Neural progenitor cell (in vitro differentiated cells): ENCODE measurements around the gene PRB2. TPM values are rescaled to one million over a fixed set of nuclear protein-coding genes. Genes with fewer than 3 reads are reported as not detected.
"Not testable (repeated sequence)": the region's sequence is repeated elsewhere in the genome, so short reads cannot be mapped to it uniquely, and the experiment has no call there.

ENCODE experiments used
- DNase-seq: peaks from one replicate; pipeline ENCODE4 v3.0.0-alpha.2; 2016; ENCODE audit warnings: low spot score
- H2AFZ ChIP-seq: fragments of 200-600 bp; sonication (generic); replicated peaks from 2 replicates; pipeline ENCODE4 v1.6.1; 2016; ENCODE audit warnings: antibody characterized with exemption
- H3F3A ChIP-seq: fragments of 200-600 bp; sonication (generic); 2 replicates; pipeline ENCODE4 v1.6.1; 2016; ENCODE audit warnings: antibody characterized with exemption, low read depth
- H3K27ac ChIP-seq: fragments of 200-600 bp; sonication (generic); 2 replicates; pipeline ENCODE4 v1.5.1; 2016; ENCODE audit warnings: mild to moderate bottlenecking
- H3K27me3 ChIP-seq: fragments of 200-600 bp; sonication (generic); 2 replicates; pipeline ENCODE4 v1.6.1; 2016; ENCODE audit warnings: mild to moderate bottlenecking, moderate library complexity
- H3K36me3 ChIP-seq: fragments of 200-600 bp; sonication (generic); 2 replicates; pipeline ENCODE4 v1.5.1; 2016
- H3K4me1 ChIP-seq: fragments of 200-600 bp; sonication (generic); 2 replicates; pipeline ENCODE4 v1.6.1; 2016; ENCODE audit warnings: mixed run types
- H3K4me2 ChIP-seq: fragments of 200-600 bp; sonication (generic); 2 replicates; pipeline ENCODE4 v1.6.1; 2016
- H3K4me3 ChIP-seq: fragments of 200-600 bp; sonication (generic); 2 replicates; pipeline ENCODE4 v1.5.1; 2016
- H3K79me2 ChIP-seq: fragments of 200-600 bp; sonication (generic); 2 replicates; pipeline ENCODE4 v1.6.1; 2016; ENCODE audit warnings: low read depth
- H3K9ac ChIP-seq: fragments of 200-600 bp; sonication (generic); 2 replicates; pipeline ENCODE4 v1.6.1; 2016
- H3K9me3 ChIP-seq: fragments of 200-600 bp; sonication (generic); 2 replicates; pipeline ENCODE4 v1.5.1; 2016; ENCODE audit warnings: low read depth
- H4K20me1 ChIP-seq: fragments of 200-600 bp; sonication (generic); 2 replicates; pipeline ENCODE4 v1.6.1; 2016; ENCODE audit warnings: low read depth
- H3K27ac Mint-ChIP-seq: 3 replicates; pipeline ENCODE4 v1.8.0; 2021; ENCODE audit warnings: mixed read lengths
- H3K27me3 Mint-ChIP-seq: 2 replicates; pipeline ENCODE4 v1.8.0; 2022; ENCODE audit warnings: low read depth, mild to moderate bottlenecking, inconsistent platforms, moderate library complexity, mixed read lengths; ENCODE audit not compliant: insufficient read depth
- H3K36me3 Mint-ChIP-seq: 3 replicates; pipeline ENCODE4 v1.8.0; 2021; ENCODE audit warnings: mixed read lengths
- H3K4me1 Mint-ChIP-seq: 3 replicates; pipeline ENCODE4 v1.8.0; 2021; ENCODE audit warnings: mixed read lengths
- H3K4me3 Mint-ChIP-seq: 3 replicates; pipeline ENCODE4 v1.8.0; 2021; ENCODE audit warnings: mild to moderate bottlenecking, moderate library complexity, mixed read lengths
- H3K9me3 Mint-ChIP-seq: 3 replicates; pipeline ENCODE4 v1.8.0; 2020; ENCODE audit warnings: mixed read lengths
- CTCF ChIP-seq: fragments of 200-600 bp; sonication (generic); IDR thresholded peaks from 2 replicates; pipeline ENCODE4 v1.5.1; 2017; ENCODE audit warnings: antibody characterized with exemption, mild to moderate bottlenecking
- EZH2 ChIP-seq: fragments of 200-600 bp; sonication (generic); IDR thresholded peaks from 2 replicates; pipeline ENCODE4 v1.6.1; 2017; ENCODE audit warnings: antibody characterized with exemption, mild to moderate bottlenecking, moderate library complexity
- EZH2phosphoT487 ChIP-seq: fragments of 200-600 bp; sonication (generic); IDR thresholded peaks from 2 replicates; pipeline ENCODE4 v1.6.1; 2017; ENCODE audit warnings: antibody characterized with exemption
- total RNA-seq: library from RNA; depleted of rRNA; stranded (reverse); fragments of >200 nt; gene quantifications from 2 replicates; pipeline ENCODE4 v1.2.3, GENCODE V29; 2015; ENCODE audit warnings: low replicate concordance

PRB2 gene
- total RNA-seq, 1 donor from 2014 or later: not detected

GRCh38 chr12:11427341-11427740, 32.0 kb upstream of the PRB2 start:
- no peaks in the 10 kb centered on the region for H3K27me3 Mint-ChIP-seq
- no peaks in the 10 kb centered on the region for H3K79me2 ChIP-seq
- no peak for DNase-seq
- H3K4me1 Mint-ChIP-seq: no peaks in the 10 kb centered on the region
- no peak overlapping the region for H3K4me3 ChIP-seq
- no peak overlapping the region for H3K27ac ChIP-seq
- H3K36me3 Mint-ChIP-seq: no peaks in the 10 kb centered on the region
- TF ChIP-seq EZH2: no peak
- TF ChIP-seq CTCF: no peak
- no peak for TF ChIP-seq EZH2phosphoT487
- H3F3A ChIP-seq: no peaks in the 10 kb centered on the region
- no peaks in the 10 kb centered on the region for H3K9me3 ChIP-seq
- H3K4me3 Mint-ChIP-seq: no peak overlapping the region
- no peak overlapping the region for H3K4me2 ChIP-seq
- no peak overlapping the region for H2AFZ ChIP-seq
- H3K9me3 Mint-ChIP-seq: no peaks in the 10 kb centered on the region
- no peaks in the 10 kb centered on the region for H4K20me1 ChIP-seq
- H3K36me3 ChIP-seq: no peaks in the 10 kb centered on the region
- H3K27ac Mint-ChIP-seq: no peak overlapping the region
- no peak overlapping the region for H3K9ac ChIP-seq
- H3K4me1 ChIP-seq: no peaks in the 10 kb centered on the region
- H3K27me3 ChIP-seq: no peaks in the 10 kb centered on the region

GRCh38 chr12:11412731-11413130, 17.4 kb upstream of the PRB2 start:
- H3K27me3 ChIP-seq: no peaks in the 10 kb centered on the region
- H3K79me2 ChIP-seq: no peaks in the 10 kb centered on the region
- Mint-ChIP-seq H3K4me3 (no peak overlapping the region), H3K27ac (no peak overlapping the region), H3K9me3 (no peaks in the 10 kb centered on the region), H3K27me3 (peaks cover 3% of the 10 kb centered on the region), H3K36me3 (no peaks in the 10 kb centered on the region), H3K4me1 (no peaks in the 10 kb centered on the region)
- no peaks in the 10 kb centered on the region for H3F3A ChIP-seq
- H3K9ac ChIP-seq: no peak overlapping the region
- H3K9me3 ChIP-seq: no peaks in the 10 kb centered on the region
- no peak overlapping the region for H3K4me2 ChIP-seq
- no peaks in the 10 kb centered on the region for H3K36me3 ChIP-seq
- no peak overlapping the region for H3K4me3 ChIP-seq
- TF ChIP-seq EZH2phosphoT487 (no peak), CTCF (no peak), EZH2 (no peak)
- H3K4me1 ChIP-seq: no peaks in the 10 kb centered on the region
- no peak overlapping the region for H3K27ac ChIP-seq
- no peak for DNase-seq
- no peak overlapping the region for H2AFZ ChIP-seq
- no peaks in the 10 kb centered on the region for H4K20me1 ChIP-seq

- Mint-ChIP-seq H3K27me3 (peaks cover 3% of the 10 kb centered on the region), H3K4me1 (no peaks in the 10 kb centered on the region), H3K9me3 (no peaks in the 10 kb centered on the region), H3K36me3 (no peaks in the 10 kb centered on the region), H3K4me3 (no peak overlapping the region), H3K27ac (no peak overlapping the region)
- Histone ChIP-seq H3K36me3 (no peaks in the 10 kb centered on the region), H4K20me1 (no peaks in the 10 kb centered on the region), H3K27ac (no peak overlapping the region), H3K79me2 (no peaks in the 10 kb centered on the region), H3K4me3 (no peak overlapping the region), H3F3A (no peaks in the 10 kb centered on the region), H3K9me3 (no peaks in the 10 kb centered on the region), H2AFZ (no peak overlapping the region), H3K27me3 (no peaks in the 10 kb centered on the region), H3K9ac (no peak overlapping the region), H3K4me1 (no peaks in the 10 kb centered on the region), H3K4me2 (no peak overlapping the region)
- no peak for DNase-seq
- TF ChIP-seq EZH2: no peak
- TF ChIP-seq EZH2phosphoT487: no peak
- TF ChIP-seq CTCF: no peak
Observed at GRCh38 chr12:11408096-11408495, 12.7 kb upstream of the PRB2 start.

GRCh38 chr12:11397366-11397765, 2.0 kb upstream of the PRB2 start:
- no peak overlapping the region for H3K27ac Mint-ChIP-seq
- Histone ChIP-seq H3F3A (no peaks in the 10 kb centered on the region), H3K36me3 (no peaks in the 10 kb centered on the region), H3K4me1 (no peaks in the 10 kb centered on the region), H3K27me3 (no peaks in the 10 kb centered on the region), H3K9ac (no peak overlapping the region), H4K20me1 (no peaks in the 10 kb centered on the region), H3K79me2 (no peaks in the 10 kb centered on the region), H2AFZ (no peak overlapping the region), H3K27ac (no peak overlapping the region), H3K9me3 (no peaks in the 10 kb centered on the region), H3K4me2 (no peak overlapping the region), H3K4me3 (no peak overlapping the region)
- H3K27me3 Mint-ChIP-seq: no peaks in the 10 kb centered on the region
- TF ChIP-seq EZH2phosphoT487: no peak
- no peak for TF ChIP-seq EZH2
- no peak for TF ChIP-seq CTCF
- H3K9me3 Mint-ChIP-seq: no peaks in the 10 kb centered on the region
- no peaks in the 10 kb centered on the region for H3K4me1 Mint-ChIP-seq
- no peaks in the 10 kb centered on the region for H3K36me3 Mint-ChIP-seq
- H3K4me3 Mint-ChIP-seq: no peak overlapping the region
- no peak for DNase-seq

- H3F3A ChIP-seq, H2AFZ ChIP-seq, H3K9me3 ChIP-seq, H3K27ac Mint-ChIP-seq, DNase-seq, H3K4me1 Mint-ChIP-seq, H3K36me3 Mint-ChIP-seq, H3K27me3 Mint-ChIP-seq, H3K79me2 ChIP-seq, H4K20me1 ChIP-seq, H3K27me3 ChIP-seq, H3K9me3 Mint-ChIP-seq, H3K9ac ChIP-seq, H3K27ac ChIP-seq, H3K4me1 ChIP-seq, H3K4me3 Mint-ChIP-seq, H3K4me3 ChIP-seq, H3K36me3 ChIP-seq, H3K4me2 ChIP-seq: not testable (repeated sequence)
Observed at GRCh38 chr12:11391456-11391855, 3.9 kb downstream of the PRB2 start.
